Activated T-helper 1 cell treated with Interleukin-2 at 50 U/mL for 16 hours (primary cell): Measurements from ENCODE around the gene ZKSCAN4.

Experiments
- DNase-seq: peaks from one replicate; pipeline ENCODE4 v3.0.0-alpha.2; 2020; ENCODE audit warnings: low read depth

ZKSCAN4 gene

DNA sequence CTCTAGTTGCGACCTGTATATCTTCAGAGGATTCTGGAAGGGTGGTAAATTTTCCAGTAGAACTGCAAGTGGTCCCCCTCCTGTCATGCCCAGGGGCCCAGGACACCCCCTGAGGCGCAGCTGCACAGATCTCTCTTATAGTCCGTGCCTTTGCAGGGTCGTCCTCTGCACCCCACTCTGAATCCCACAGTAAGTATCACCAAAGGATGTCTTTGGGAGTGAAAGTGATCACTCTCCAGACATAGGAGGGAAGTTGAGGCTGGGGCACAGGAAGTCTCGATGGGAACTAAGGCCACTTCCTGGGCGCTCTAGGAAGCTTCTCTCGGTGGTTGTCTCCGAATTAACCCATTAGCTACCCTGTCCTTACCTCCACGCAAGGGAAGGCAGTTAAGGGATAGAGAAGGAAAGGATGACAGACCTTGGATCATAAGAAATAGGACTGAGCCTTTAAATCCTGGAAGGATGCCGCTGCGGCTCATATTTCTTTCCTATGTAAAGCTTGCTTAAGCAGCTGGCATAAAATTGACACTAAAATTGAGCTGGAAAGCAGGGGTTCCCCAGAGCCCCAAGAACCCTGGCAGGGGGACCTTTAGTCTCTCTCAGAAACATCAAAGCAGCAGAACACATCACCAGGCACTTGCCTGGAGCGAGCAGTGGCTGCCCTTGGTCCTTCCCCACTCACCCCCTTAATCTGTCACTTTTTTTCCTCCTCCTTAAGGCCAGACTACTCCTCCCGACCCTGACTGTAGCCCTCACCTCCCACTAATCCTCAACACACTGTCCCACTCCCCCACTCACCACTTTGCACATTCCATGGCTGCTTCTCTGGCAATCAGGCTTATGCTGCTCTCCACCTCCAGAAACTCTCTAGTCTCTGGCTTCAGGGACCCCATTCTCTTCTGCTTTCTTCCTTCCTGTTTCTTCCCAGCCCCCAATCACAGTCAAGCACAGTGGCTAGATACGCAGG lies at the start of gene ZKSCAN4:
TSS of gene ZKSCAN4 (minus strand) at position 261 of the 967 bp plus-strand sequence. CDS start 289 bp downstream, outside the sequence.
- DNase-seq: peak; percentile 55

DNA sequence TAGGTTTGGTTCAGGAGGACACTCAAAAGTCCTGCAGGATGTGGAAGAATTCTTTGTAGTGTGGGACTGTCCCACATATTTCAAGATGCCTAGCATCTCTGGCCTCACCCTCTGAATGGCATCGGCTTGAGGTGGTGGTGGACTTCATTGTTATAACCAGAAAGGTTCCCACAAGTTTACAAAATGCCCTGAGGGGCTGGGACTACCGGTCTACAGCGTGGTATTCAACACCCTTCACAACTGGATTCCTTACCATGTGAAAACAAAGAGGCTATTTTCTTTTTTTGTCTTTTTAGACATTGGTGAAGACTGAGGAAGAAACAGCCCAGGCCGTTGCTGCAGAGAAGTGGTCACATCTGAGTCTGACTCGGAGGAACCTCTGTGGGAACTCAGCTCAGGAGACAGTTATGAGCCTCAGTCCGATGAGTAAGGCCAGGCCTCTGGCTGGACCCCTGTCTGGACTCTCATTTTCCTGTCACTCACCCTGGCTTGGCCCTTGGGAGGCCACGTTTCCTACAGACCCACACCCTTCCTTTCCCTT lies 44.5 kb upstream of the ZKSCAN4 start:
- DNase-seq: no peak

DNA sequence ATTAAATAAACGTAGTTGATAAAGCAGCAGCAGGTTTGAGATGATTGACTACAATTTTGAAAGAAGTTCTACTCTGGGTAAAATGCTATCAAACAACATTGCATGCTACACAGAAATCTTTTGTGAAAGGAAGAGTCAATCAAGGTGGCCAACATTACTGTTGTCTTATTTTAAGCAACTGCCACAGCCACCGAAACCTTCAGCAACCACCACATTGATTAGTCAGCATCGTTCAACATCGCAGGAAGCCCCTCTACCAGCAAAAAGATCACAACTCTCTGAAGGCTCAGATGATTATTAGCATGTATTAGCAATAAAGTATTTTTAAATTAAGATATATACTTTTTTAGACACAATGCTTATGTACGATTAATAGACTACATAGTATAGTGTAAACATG lies 43.3 kb upstream of the ZKSCAN4 start:
- no peak for DNase-seq

DNA sequence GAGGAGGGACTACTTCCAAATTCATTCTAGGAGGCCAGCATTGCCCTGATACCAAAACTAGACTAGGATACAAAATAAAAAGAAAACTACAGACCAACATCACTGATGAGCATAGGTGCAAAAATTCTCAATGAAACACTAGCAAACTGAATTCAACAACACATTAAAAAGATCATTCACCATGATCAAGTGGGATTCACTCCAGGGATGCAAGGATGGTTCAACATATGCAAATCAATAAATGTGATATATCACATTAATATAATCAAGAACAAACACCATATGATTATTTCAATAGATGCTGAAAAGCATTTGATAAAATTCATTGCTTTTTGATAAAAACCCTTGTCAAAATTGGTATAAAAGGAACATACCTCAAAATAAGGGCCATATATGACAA lies 39.5 kb upstream of the ZKSCAN4 start:
- DNase-seq: no peak

DNA sequence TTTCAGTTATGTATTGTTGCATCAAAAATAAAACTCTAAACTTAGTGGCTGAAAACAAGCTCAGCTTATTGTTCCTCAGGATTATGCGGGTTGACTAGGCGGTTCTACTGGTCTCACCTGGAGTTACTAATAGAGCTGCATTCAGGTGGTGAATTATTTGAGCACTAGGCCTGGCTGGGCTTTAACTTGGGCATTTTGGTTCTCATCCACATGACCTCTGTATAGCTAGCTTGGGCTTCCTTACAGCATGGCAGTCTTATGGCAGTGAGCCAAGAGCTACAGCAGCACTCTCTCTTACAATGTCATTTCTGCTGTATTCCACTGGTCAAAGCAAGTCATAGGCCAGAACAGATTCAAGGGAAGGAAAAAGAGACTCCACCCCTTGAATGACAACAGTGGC lies 30.9 kb upstream of the ZKSCAN4 start:
- no peak for DNase-seq

DNA sequence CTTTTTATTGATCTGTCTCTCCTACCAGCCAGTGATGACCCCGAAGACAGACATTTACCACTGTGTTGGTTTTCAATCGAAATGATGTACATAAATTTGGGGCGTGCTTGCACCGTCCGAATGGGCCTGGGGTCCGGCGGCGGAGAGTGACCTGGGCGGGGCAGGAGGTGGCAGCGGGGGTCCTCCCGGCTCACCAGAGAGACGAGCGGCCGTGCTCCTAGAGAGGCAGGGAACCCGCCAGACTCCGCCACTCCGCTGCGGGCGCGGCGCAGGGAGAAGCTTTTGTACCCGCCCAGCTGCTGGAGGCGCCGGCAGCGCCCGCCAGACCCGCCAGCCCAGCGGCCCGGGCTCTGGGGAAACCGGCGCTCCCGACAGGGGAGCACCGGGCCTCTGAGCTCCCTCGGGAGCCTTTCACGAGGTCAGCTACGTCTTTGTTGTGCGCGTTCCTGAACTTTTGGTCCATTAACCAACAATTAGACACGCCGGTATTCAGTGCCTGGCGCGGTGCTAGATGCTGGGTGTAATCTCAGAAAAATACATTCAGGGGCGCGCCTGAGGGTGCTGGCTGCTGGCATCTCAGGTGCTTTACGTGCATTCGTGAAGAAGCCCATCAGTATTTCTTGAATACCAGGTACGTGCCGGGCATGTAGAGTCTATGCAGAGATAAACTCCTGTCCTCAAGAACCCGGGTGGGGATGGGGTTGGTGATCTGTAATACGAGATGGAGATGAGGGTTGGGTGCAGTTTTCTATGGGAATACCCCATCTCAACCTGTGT lies 29.4 kb upstream of the ZKSCAN4 start, which contains the start of gene PGBD1:
TSS of gene PGBD1 (plus strand) at position 285 of the 777 bp plus-strand sequence. CDS start 2,242 bp downstream, outside the sequence.
- peak; percentile 9 for DNase-seq

DNA sequence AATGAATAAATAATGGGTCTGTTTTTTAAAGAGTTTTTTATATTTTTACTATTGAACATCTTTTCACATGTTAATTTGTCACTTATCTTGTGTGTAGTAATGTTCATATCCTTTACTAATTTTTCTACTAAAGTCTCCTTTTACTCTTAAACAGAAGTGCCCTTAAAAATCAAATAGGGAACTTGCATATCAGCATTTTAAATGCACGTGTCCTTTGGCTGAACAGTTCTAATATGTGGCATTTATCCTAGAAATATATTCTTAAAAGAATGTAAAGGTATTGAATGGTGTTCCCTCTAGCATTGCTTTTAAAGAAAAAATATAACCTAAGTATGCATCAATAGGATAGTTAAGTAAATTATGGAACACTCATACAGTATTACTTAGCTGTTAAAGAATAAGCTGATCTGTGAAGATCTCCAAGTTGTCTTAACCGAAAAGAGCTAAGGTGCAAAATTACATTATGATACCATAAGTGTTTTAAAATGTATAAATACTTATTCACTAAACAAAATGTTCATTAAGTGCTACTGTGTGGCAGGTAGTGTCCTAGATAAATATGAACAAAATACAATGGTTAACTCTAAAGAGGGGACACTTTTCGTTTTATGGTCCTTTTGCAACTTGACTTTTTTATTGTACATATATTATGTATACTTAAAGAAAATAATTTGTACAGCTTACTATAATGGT lies 28.7 kb upstream of the ZKSCAN4 start:
- no peak for DNase-seq

DNA sequence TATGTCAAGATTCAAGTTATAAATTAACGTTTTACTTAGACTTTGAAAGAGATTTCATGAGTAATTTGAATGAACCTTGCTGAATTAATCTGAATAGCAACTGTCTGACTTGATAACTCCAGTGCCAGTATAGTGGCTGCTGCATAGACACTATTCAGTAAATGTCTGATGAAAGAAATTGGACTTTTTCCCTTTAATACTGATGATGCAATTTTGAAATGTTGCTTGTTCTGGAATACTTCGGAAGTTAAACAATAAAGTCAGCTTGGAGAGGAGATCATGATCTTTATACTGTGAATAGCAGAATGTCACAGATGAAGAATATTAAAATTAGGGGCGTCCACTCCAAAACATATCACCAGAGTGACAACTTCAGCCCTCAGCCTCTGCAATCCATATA lies 25.7 kb upstream of the ZKSCAN4 start:
- DNase-seq: no peak

DNA sequence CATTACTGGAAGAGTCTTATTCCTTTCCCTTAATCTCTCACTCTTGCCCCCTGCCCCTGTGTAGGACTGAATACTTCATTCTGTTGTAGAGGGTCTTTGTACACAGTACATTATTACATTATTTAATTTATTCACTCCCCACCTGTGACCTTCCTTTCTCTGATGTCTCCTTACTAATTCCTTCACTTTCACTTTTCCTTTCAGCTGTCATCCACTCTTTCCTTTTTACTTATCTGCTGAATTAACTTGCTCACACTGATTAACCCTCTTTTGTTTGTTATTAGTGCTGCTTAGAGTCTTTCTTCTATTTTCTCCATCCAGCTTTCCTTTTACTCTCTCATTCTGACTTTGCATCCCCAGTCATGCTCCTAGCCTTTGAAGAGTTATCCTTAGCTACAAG lies 22.8 kb upstream of the ZKSCAN4 start:
- DNase-seq: no peak

DNA sequence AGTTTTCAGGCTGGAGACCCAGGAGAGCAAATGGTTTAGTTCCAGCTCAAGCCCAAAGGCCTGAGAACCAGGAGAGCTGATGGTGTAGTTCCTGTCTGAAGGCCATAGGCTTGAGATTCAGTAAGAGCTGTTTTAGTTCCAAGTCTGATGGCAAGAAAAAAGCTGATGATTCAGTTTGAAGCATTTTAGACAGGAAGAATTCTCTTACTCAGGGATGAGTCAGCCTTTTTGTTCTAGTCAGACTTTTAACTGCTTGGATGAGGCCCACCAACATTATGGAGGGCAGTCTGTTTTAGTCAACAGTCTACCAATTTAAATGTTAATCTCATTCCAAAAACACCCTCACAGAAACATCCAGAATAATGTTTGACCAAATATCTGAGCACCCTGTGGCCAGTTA lies 17.4 kb upstream of the ZKSCAN4 start:
- no peak for DNase-seq

DNA sequence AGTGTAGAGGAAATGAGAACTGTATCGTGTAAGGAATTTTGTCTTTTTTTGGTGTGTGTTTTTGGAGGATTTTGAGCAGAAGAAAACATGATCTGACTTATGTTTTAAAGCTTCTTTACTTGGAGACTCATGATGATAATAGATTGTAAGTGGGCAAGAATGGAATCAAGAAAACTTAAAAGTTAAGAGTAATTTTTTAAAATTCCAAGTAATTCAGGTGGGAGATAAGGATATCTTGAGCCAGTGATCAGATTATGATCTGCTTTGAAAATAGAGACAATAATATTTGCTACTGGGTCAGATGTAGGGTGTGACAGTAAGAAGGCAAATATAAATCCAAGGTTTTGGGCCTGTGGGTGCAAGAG lies 15.6 kb upstream of the ZKSCAN4 start:
- no peak for DNase-seq

DNA sequence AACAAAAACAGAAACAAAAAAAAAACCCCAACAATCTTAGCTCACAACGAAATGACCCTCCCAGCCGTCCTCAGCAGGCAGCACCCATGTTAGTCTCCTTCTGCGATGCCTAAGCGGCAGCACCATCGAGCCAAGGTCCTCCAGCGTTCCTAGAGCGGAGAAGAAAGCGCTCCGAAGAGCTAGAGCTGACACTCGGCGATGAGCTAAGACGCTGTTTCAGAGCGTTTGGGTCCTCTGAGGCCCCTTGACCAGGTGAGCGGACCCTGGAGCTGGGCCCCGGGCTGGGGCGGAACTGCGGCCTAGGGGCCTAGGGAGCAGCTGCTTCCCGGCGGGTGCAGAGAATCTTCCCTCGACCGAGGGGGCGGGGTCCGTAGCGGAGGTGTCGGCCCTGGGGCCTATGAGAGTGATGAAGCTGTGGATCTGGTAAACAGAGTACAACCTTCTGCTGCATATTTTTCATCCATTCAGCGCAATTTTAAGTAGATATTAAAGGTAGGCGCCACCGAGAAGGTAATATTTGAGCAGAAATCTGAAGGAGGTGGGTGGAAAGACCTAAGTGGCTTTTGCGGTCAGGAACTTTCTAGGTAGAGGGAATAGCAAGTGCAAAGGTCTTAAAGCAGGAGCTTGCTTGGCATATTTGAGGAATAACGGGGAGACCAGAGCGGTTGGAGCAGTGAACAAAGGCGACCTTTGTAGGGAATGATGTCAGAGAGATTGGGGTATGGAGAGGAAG lies 15.1 kb upstream of the ZKSCAN4 start, which contains the start of gene ZSCAN26:
TSS of gene ZSCAN26 (plus strand) at position 182 of the 733 bp plus-strand sequence. CDS start 4,777 bp downstream, outside the sequence.
- peak; percentile 68 for DNase-seq

DNA sequence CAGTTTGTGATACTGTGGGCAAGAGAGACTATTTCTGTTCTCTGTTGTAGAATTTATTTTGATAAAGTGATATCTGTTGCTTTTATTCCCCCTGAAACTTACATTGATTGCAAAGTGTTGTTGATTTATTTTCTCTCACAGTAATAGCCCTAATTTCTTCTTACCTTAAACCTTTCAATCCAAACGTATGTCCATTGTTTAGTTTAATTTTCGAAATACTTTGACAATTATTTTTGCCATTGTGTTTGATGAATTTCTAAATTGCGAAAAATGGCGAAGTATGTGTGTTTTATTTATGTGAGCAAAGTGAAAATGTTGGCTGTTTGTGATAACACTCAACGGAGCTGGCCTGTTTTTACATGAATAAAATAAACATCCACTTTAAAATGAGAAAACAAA lies 14.5 kb upstream of the ZKSCAN4 start:
- no peak for DNase-seq

DNA sequence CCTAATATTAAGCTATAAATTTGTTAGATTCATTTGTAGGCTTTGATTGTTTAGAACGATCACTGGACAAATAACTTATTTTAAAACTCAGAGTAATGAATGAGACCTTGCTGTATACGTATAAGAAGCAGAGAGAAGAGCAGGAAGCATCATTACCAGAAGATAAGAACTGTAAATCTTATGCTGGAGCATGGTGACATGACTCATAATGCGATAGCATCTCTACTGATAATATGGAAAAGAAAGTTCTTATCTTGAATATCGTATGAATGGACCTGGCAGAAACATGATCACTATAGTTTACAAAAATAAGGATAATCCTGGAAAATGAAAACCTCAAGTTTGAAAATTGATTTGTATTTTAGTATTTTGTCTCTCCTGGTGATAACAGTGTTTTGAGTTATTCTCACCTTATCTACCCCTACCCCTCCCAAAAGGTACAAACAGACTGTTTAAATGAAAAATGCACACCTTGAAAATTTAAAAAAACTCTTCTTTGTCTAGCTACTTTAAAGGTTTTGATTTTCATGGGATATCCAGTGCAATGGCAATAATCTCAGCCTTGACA lies 12.8 kb upstream of the ZKSCAN4 start:
- DNase-seq: no peak

DNA sequence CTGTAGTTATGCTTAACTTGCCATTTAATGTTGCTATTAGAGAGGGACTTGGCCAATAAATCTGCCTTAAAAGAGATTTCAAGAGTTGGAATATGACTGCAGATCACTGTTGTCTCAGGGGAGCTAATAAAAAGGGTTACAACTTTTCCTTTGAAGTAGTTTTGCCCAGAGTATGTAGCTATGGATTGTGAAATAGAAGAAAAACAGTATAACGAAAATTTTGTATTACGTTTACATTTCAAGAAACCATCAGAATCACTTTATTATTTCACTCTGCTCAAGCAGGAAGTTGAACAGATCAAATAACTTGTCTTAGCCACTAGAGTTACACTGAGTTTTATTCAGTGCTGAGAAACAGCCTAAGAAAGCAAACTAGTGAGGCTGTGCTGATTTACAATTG lies 11.9 kb upstream of the ZKSCAN4 start:
- DNase-seq: no peak

DNA sequence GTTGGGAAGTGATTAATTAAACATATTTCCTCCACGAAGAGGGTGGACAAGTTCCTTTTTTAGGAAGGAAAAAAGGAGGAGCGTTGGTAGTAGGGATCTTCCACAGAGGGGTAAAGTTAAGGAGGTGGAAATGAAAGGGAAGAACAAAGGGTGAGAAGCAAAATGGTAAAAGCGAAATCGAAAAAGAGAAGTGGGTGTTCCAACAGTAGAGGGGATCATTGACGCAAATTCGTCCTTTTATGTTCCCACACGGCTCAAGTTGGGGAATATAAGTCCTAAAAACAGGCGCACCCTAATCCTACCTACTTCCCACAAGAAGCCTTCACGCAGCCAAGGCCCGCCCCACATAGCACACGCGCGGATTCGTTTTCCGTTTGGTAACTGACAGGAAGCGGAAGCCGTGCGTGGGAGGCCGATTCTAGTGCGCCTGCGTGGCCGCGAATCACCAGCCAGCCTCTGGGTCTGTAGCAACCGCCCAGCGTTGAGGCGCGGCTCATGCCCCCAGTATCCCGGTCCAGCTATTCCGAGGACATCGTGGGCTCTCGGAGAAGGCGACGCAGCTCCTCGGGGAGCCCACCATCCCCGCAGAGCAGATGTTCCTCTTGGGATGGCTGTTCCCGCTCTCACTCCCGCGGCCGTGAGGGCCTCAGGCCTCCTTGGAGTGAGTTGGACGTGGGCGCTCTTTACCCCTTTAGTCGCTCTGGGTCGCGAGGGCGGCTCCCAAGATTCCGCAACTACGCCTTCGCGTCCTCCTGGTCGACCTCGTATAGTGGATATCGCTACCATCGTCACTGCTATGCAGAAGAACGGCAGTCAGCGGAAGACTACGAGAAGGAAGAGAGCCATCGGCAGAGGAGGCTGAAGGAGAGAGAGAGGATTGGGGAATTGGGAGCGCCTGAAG lies 7.1 kb upstream of the ZKSCAN4 start, which contains the start of gene NKAPL:
TSS of gene NKAPL (plus strand) at position 421 of the 901 bp plus-strand sequence. CDS start at position 496, 75 bp downstream.
- peak; percentile 24 for DNase-seq

DNA sequence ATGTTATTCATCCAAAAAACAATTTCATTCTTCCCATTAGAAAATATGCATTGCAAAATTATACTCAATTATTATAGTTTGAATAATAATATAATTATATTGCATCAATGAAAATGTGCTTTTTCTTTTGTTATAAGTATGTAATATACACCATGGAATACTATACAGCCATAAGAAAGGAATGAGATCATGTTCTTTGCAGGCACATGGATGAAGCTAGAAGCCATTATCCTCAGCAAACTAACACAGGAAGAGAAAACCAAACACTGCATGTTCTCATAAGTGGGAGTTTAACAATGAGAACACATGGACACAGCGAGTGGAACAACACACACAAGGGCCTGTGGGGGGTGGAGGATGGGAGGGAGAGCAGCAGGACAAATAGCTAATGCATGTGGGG lies 5.0 kb upstream of the ZKSCAN4 start:
- DNase-seq: no peak

DNA sequence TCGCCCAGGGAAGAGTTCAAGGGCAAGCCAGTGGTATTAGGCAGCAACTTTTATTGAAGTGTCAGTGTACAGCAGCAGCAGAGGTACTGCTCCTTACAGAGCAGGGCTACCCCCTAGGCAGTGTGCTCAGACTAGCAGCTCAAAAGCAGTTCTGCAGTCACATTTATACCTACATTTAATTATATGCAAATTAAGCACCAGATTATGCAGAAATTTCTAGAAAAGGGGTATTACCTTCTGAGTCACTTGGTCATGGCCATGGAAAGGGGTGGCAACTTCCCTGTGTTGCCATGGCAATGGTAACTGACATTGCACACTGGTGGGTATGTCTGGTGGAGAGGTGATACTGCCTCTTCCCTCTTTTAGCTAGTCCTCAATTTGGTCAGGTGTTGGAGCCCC lies 2.1 kb upstream of the ZKSCAN4 start:
- no peak for DNase-seq

DNA sequence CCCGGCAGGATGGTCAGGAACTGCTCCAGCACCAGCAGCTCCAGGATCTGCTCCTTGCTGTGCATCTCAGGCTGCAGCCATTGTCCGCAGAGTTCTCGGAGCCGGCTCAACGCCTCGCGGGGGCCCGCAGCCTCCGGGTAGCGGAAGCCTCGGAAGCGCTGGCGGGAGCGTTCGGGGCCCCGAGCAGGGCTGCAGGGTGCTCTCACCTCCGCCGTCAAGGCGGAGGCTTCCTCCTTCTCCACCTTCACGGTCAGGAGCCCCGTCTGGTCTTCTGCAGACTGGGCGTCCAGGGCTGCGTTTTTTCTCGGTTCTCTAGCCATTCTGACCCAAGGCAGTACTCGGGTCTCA lies 434 bp downstream of the ZKSCAN4 start:
- no peak for DNase-seq

DNA sequence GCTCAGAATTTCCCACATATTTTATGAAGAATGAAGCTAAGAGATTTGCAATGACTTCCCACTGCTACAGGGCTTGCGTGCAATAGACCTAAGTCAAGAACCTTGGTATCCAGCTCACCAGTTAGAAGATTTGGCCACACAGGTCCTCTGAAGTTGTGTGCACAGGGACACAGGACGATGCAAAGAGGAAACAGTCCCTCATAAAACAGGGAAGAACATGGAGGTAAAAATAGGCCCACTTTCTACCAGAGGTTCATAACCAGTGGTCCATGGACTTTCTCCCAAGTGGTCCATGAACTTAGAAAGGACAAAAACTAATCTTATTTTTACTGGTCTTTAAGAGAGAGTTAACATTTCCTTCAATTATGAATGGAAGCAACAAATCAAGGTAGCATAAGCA lies 1.3 kb downstream of the ZKSCAN4 start:
- no peak for DNase-seq
